ENCODE measurements around the gene TRAF5. TPM values are rescaled to one million over a fixed set of nuclear protein-coding genes. Genes with fewer than 3 reads are reported as not detected.

TRAF5 gene
- total and polyA plus RNA-seq, 4 donors = 0.68 to 3.3 (median 1.6) TPM

GRCh38 chr1:211379446-211379845, 52.8 kb downstream of the TRAF5 start:
- H3K9ac ChIP-seq (ENCODE audit: low read depth in 1 of 2, low read length in 2 of 2) = no peak overlapping the region
- H3K9me3 ChIP-seq (ENCODE audit: control insufficient read depth in 4 of 4, low read length in 3 of 4) = no peaks in the 10 kb centered on the region
- H3K36me3 ChIP-seq (ENCODE audit: control insufficient read depth in 4 of 4, insufficient read depth in 3 of 4, low read depth in 1 of 4, low read length in 3 of 4) = no peaks in the 10 kb centered on the region
- no peak for DNase-seq (ENCODE audit: low spot score)
- H3K27ac ChIP-seq (ENCODE audit: low read depth in 1 of 2, low read length in 2 of 2) = no peak overlapping the region
- TF ChIP-seq GABPA (IDR thresholded peaks at IDR 0.05 in 1 of 2, conservative IDR thresholded peaks at IDR 0.05 in 1 of 2) (no peak), EGR1 (IDR thresholded peaks at IDR 0.05; ENCODE audit: low read depth in 2 of 2) (no peak), JUND (IDR thresholded peaks at IDR 0.05) (no peak), YY1 (IDR thresholded peaks at IDR 0.05) (no peak), HNF4A (conservative IDR thresholded peaks at IDR 0.05) (no peak), HNF4G (IDR thresholded peaks at IDR 0.05) (no peak), REST (IDR thresholded peaks at IDR 0.05) (no peak), MAX (IDR thresholded peaks at IDR 0.05) (no peak), RXRA (IDR thresholded peaks at IDR 0.05) (no peak), ATF3 (IDR thresholded peaks at IDR 0.05) (no peak), ZBTB33 (IDR thresholded peaks at IDR 0.05) (no peak), TAF1 (conservative IDR thresholded peaks at IDR 0.05) (no peak), NR2F2 (IDR thresholded peaks at IDR 0.05) (no peak), RAD21 (IDR thresholded peaks at IDR 0.05) (no peak), FOXA2 (IDR thresholded peaks at IDR 0.05) (no peak), CTCF (IDR thresholded peaks at IDR 0.05; ENCODE audit: low read depth, low read length, missing input control) (no peak), SP1 (IDR thresholded peaks at IDR 0.05) (no peak)
- H3K4me3 ChIP-seq (ENCODE audit: low read depth in 1 of 3, low read length in 3 of 3) = no peak overlapping the region
- H3K27me3 ChIP-seq (ENCODE audit: control insufficient read depth in 4 of 4, insufficient read depth in 4 of 4, low read length in 3 of 4) = no peaks in the 10 kb centered on the region
- H3K4me1 ChIP-seq (ENCODE audit: control insufficient read depth in 4 of 4, insufficient read depth in 4 of 4, low read length in 3 of 4) = peaks cover 0 to 10% (median 4%) of the 10 kb centered on the region in 4 donors
